ENCODE data around the gene BAZ1A. TPM values are rescaled to one million over a fixed set of nuclear protein-coding genes. Genes with fewer than 3 reads are reported as not detected.

BAZ1A gene
- total and polyA plus RNA-seq, 9 of the 15 experiments (the other 6 are each of a cell fraction or from before 2014, with no cell fraction given), result 22.0 to 71.2 (median 39.1) TPM

GRCh38 chr14:34707722-34708121, 167.4 kb downstream of the BAZ1A start (continued):
- no peak for TF ChIP-seq BACH1 (tag; IDR thresholded peaks at IDR 0.05)
- TF ChIP-seq MTA2 (IDR thresholded peaks at IDR 0.05; ENCODE audit: low read depth), result no peak
- TF ChIP-seq C11orf30 (IDR thresholded peaks at IDR 0.05; ENCODE audit: low read depth), result no peak
- no peak for TF ChIP-seq HCFC1 (IDR thresholded peaks at IDR 0.05; ENCODE audit: low read depth, low read length)

Small RNA genes within 50 kb of the gene (small RNA-seq; reads per million reads assigned to genes)
- gene AL121603.1, result not detected
- not detected for gene RNU7-41P

Other genes starting within 250 kb of the BAZ1A start
- 29.1 and 34.6 TPM in 2 replicates for gene SNX6, start 245.2 kb downstream of the BAZ1A start, total RNA-seq (2014; rRNA removed)
- 85.3 and 103 TPM in 2 replicates for gene SNX6, start 245.2 kb downstream of the BAZ1A start, total RNA-seq (2014; rRNA removed; fragmentation: Illumina TruSeq; extraction: Trizol)
- 57.5 and 61.2 TPM in 2 replicates for gene SNX6, start 245.2 kb downstream of the BAZ1A start, total RNA-seq (2015; rRNA removed; fragmentation: Illumina TruSeq; extraction: Trizol)
- gene SNX6, start 245.2 kb downstream of the BAZ1A start, total RNA-seq (2021), result 44.0 and 49.8 TPM in 2 replicates
- 37.1 and 47.5 TPM in 2 replicates for gene SNX6, start 245.2 kb downstream of the BAZ1A start, polyA plus RNA-seq (2011; rRNA removed)
- gene SNX6, start 245.2 kb downstream of the BAZ1A start, polyA plus RNA-seq (2014; fragmentation: Illumina TruSeq; extraction: Trizol), result 74.8 and 85.5 TPM in 2 replicates
- 100 to 1,000 TPM; 110 to 111 TPM for gene SNX6, start 245.2 kb downstream of the BAZ1A start, polyA plus RNA-seq (2014; fragmentation: Nextera tagmentation; extraction: Ambion mirVana)
- 41.3 and 44.5 TPM in 2 replicates for gene SNX6, start 245.2 kb downstream of the BAZ1A start, polyA plus RNA-seq (2014; rRNA removed)
- 2.0 and 5.0 TPM in 2 replicates for gene CFL2, start 160.8 kb downstream of the BAZ1A start, total RNA-seq (2014; rRNA removed)
- gene CFL2, start 160.8 kb downstream of the BAZ1A start, total RNA-seq (2014; rRNA removed; fragmentation: Illumina TruSeq; extraction: Trizol), result 4.0 and 5.0 TPM in 2 replicates
- gene CFL2, start 160.8 kb downstream of the BAZ1A start, total RNA-seq (2015; rRNA removed; fragmentation: Illumina TruSeq; extraction: Trizol), result 4.2 and 4.6 TPM in 2 replicates
- 6.5 TPM in 2 replicates for gene CFL2, start 160.8 kb downstream of the BAZ1A start, total RNA-seq (2021)
- 4.4 and 5.1 TPM in 2 replicates for gene CFL2, start 160.8 kb downstream of the BAZ1A start, polyA plus RNA-seq (2011; rRNA removed)
- gene CFL2, start 160.8 kb downstream of the BAZ1A start, polyA plus RNA-seq (2014; fragmentation: Illumina TruSeq; extraction: Trizol), result 7.1 and 12.7 TPM in 2 replicates
- gene CFL2, start 160.8 kb downstream of the BAZ1A start, polyA plus RNA-seq (2014; fragmentation: Nextera tagmentation; extraction: Ambion mirVana), result 1 to 10 TPM; 5.8 to 5.9 TPM
- 3.2 and 8.1 TPM in 2 replicates for gene CFL2, start 160.8 kb downstream of the BAZ1A start, polyA plus RNA-seq (2014; rRNA removed)
- 46.7 and 51.7 TPM in 2 replicates for gene SRP54, start 107.6 kb upstream of the BAZ1A start, total RNA-seq (2014; rRNA removed)
- 68.2 and 74.5 TPM in 2 replicates for gene SRP54, start 107.6 kb upstream of the BAZ1A start, total RNA-seq (2014; rRNA removed; fragmentation: Illumina TruSeq; extraction: Trizol)
- gene SRP54, start 107.6 kb upstream of the BAZ1A start, total RNA-seq (2015; rRNA removed; fragmentation: Illumina TruSeq; extraction: Trizol), result 59.3 and 62.5 TPM in 2 replicates
- gene SRP54, start 107.6 kb upstream of the BAZ1A start, total RNA-seq (2021), result 38.7 and 41.6 TPM in 2 replicates
- 28.6 and 31.1 TPM in 2 replicates for gene SRP54, start 107.6 kb upstream of the BAZ1A start, polyA plus RNA-seq (2011; rRNA removed)
- gene SRP54, start 107.6 kb upstream of the BAZ1A start, polyA plus RNA-seq (2014; fragmentation: Illumina TruSeq; extraction: Trizol), result 64.7 and 69.8 TPM in 2 replicates
- gene SRP54, start 107.6 kb upstream of the BAZ1A start, polyA plus RNA-seq (2014; fragmentation: Nextera tagmentation; extraction: Ambion mirVana), result 10 to 100 TPM; 44.1 to 64.5 TPM
- 51.5 and 51.9 TPM in 2 replicates for gene SRP54, start 107.6 kb upstream of the BAZ1A start, polyA plus RNA-seq (2014; rRNA removed)
- 29.9 and 35.3 TPM in 2 replicates for gene FAM177A1, start 170.9 kb upstream of the BAZ1A start, total RNA-seq (2014; rRNA removed)
- 28.1 and 34.2 TPM in 2 replicates for gene FAM177A1, start 170.9 kb upstream of the BAZ1A start, total RNA-seq (2014; rRNA removed; fragmentation: Illumina TruSeq; extraction: Trizol)
- 27.5 and 27.8 TPM in 2 replicates for gene FAM177A1, start 170.9 kb upstream of the BAZ1A start, total RNA-seq (2015; rRNA removed; fragmentation: Illumina TruSeq; extraction: Trizol)
- 34.5 and 36.2 TPM in 2 replicates for gene FAM177A1, start 170.9 kb upstream of the BAZ1A start, total RNA-seq (2021)
- 30.3 and 35.6 TPM in 2 replicates for gene FAM177A1, start 170.9 kb upstream of the BAZ1A start, polyA plus RNA-seq (2011; rRNA removed)
- 30.6 and 32.6 TPM in 2 replicates for gene FAM177A1, start 170.9 kb upstream of the BAZ1A start, polyA plus RNA-seq (2014; fragmentation: Illumina TruSeq; extraction: Trizol)
- 10 to 100 TPM in 1 of 2 experiments, 1 to 10 TPM in 1; 7.7 to 12.1 TPM for gene FAM177A1, start 170.9 kb upstream of the BAZ1A start, polyA plus RNA-seq (2014; fragmentation: Nextera tagmentation; extraction: Ambion mirVana)
- gene FAM177A1, start 170.9 kb upstream of the BAZ1A start, polyA plus RNA-seq (2014; rRNA removed), result 36.2 and 41.2 TPM in 2 replicates
- gene PPP2R3C, start 246.6 kb upstream of the BAZ1A start, total RNA-seq (2014; rRNA removed), result 22.7 and 28.9 TPM in 2 replicates
- gene PPP2R3C, start 246.6 kb upstream of the BAZ1A start, total RNA-seq (2014; rRNA removed; fragmentation: Illumina TruSeq; extraction: Trizol), result 24.0 and 24.7 TPM in 2 replicates
- 17.9 and 21.3 TPM in 2 replicates for gene PPP2R3C, start 246.6 kb upstream of the BAZ1A start, total RNA-seq (2015; rRNA removed; fragmentation: Illumina TruSeq; extraction: Trizol)
- gene PPP2R3C, start 246.6 kb upstream of the BAZ1A start, total RNA-seq (2021), result 15.3 and 18.0 TPM in 2 replicates
- 16.1 and 22.7 TPM in 2 replicates for gene PPP2R3C, start 246.6 kb upstream of the BAZ1A start, polyA plus RNA-seq (2011; rRNA removed)
- 17.4 and 17.9 TPM in 2 replicates for gene PPP2R3C, start 246.6 kb upstream of the BAZ1A start, polyA plus RNA-seq (2014; fragmentation: Illumina TruSeq; extraction: Trizol)
- 10 to 100 TPM; 41.9 to 43.3 TPM for gene PPP2R3C, start 246.6 kb upstream of the BAZ1A start, polyA plus RNA-seq (2014; fragmentation: Nextera tagmentation; extraction: Ambion mirVana)
- gene PPP2R3C, start 246.6 kb upstream of the BAZ1A start, polyA plus RNA-seq (2014; rRNA removed), result 14.7 and 17.2 TPM in 2 replicates
- 21.9 and 23.1 TPM in 2 replicates for gene PRORP, start 247.2 kb upstream of the BAZ1A start, total RNA-seq (2014; rRNA removed)
- 34.7 and 42.1 TPM in 2 replicates for gene PRORP, start 247.2 kb upstream of the BAZ1A start, total RNA-seq (2014; rRNA removed; fragmentation: Illumina TruSeq; extraction: Trizol)
- gene PRORP, start 247.2 kb upstream of the BAZ1A start, total RNA-seq (2015; rRNA removed; fragmentation: Illumina TruSeq; extraction: Trizol), result 36.2 and 37.0 TPM in 2 replicates
- 28.9 and 29.5 TPM in 2 replicates for gene PRORP, start 247.2 kb upstream of the BAZ1A start, total RNA-seq (2021)
- 31.1 and 40.2 TPM in 2 replicates for gene PRORP, start 247.2 kb upstream of the BAZ1A start, polyA plus RNA-seq (2011; rRNA removed)
- 31.0 and 45.9 TPM in 2 replicates for gene PRORP, start 247.2 kb upstream of the BAZ1A start, polyA plus RNA-seq (2014; fragmentation: Illumina TruSeq; extraction: Trizol)
- gene PRORP, start 247.2 kb upstream of the BAZ1A start, polyA plus RNA-seq (2014; fragmentation: Nextera tagmentation; extraction: Ambion mirVana), result 10 to 100 TPM; 36.5 to 48.7 TPM
- gene PRORP, start 247.2 kb upstream of the BAZ1A start, polyA plus RNA-seq (2014; rRNA removed), result 24.6 and 28.1 TPM in 2 replicates